GM21528 (cell line): ENCODE results near the gene OBSL1.

ENCODE experiments used
- ATAC-seq: cut with Tn5 transposase; IDR thresholded peaks from one replicate; pipeline ENCODE4 v1.9.1; 2021; ENCODE audit warnings: mild to moderate bottlenecking, moderate library complexity; ENCODE audit not compliant: unreplicated experiment, low FRiP score

The OBSL1 gene

DNA sequence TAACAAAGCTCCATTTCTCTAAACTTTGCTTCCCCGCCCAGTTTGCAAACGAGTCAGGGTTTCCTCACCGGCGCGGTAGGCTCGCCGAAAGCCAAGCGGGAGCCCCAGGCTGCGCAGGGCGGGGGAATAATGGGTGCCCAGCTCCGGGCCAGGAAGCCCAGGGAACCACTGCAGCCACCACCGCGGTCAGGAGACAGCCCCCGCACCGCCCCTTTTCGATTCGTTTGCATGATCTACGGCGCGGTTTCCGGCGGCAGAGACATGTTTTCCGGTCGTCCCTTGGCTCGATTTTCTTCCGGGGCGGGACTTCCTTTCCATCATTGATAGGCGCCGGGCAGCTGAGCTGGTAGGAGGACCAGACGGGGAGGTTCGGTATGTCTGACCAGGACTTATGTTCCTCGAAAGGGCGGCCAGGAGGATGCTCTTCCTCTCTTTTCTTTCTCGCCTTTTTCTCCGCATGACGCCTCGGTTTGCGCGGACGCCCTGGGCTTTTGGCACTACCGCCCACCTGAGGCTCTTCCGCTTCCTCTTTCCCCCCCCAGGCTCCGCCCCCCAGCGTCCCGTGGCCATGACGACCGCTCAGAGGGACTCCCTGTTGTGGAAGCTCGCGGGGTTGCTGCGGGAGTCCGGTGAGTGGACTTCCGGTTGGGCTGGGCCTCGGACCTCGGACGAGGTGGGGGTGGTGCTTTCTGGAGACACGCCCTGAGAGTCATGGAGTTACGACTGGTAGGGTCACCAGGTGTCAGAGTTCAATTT is 26.4 kb upstream of the OBSL1 start, which contains the start of gene STK11IP:
TSS of gene STK11IP (plus strand) at position 306 of the 756 bp plus-strand sequence. CDS start at position 569, 263 bp downstream.
- peak; percentile 96 for ATAC-seq

DNA sequence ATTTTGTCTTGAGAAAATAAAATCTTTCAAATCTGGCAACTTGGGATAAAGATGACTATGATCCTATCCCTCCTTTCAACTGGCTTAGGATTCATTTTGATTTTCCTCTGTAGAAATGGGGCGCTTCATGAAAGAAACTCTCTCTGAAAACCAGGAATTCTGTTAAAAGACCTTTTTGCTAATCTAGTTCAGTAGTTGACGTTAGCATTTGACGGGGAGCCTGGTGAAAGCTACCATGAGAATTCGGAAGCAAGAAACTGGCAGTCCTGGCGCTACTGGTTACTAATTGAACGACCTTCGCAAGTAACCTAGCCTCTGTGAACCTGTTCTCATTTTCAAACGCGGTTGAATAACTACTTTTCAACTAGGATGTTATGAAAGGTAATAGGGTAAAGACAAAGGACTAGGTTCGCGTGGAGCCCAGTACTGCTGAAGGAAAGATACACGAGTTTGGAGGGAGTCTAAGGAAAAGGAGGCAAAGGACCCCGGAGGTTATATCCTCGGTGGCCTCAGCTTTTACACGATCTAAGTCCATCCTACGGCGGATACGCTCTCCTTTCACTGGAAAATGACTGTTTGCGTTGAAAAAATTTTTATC is 25.7 kb upstream of the OBSL1 start:
- peak; percentile 23 for ATAC-seq

DNA sequence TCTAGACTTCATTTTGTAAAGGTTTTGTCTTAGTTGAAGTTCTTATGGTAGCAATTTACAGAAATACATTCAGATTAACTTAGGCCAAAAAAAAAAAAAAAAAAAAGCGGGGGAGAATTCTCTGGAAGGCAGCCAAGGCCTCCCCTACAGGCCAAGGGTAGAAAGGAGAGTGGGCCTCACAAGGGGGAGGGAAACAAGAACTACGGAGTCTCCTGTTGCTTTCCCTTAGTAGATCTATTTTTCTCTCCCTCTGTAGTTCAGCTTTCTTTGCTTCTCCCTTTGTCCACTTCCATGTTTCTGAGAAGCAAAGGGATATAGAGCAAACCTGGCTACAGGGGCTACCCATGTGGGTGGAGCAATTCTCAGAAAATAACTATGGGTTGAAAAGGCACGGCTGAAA is 23.9 kb upstream of the OBSL1 start:
- no peak for ATAC-seq

DNA sequence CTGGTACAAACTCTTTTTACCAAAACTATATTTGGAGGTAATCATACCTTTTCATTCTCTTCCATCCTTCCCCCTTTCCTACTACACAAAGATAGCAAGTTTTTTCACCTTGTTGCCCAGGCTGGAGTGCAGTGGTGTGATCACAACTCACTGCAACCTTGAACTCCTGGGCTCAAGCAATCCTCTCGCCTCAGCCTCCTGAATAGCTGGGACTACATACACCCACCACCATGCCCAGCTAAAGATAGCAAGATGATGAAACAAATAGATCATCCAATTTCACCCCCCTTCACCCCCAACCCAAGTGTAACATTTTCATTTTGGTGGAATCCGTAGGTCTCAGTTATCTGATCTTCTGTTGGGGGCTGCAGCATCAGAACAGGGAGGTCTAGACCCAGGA is 21.8 kb upstream of the OBSL1 start:
- ATAC-seq: no peak

DNA sequence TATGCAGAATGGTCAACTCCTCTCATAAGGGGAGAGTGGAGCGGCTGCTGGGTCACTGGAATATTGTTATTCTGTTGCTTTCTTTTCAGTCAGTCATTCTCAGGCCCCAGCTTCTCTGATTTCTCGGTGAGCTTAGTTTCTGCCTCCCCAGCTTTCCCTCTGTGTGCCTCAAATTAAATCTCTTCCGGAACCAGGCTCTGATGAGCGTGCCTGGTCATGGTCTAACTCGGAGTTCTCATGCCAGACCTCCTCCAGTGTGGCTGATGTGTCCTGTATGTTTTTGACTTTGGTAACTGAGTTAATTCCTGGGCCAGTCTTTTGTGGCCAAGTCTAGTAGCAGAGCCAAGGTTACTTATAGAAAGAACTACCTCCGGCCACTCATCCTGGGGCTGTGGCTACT is 21.4 kb upstream of the OBSL1 start:
- no peak for ATAC-seq

DNA sequence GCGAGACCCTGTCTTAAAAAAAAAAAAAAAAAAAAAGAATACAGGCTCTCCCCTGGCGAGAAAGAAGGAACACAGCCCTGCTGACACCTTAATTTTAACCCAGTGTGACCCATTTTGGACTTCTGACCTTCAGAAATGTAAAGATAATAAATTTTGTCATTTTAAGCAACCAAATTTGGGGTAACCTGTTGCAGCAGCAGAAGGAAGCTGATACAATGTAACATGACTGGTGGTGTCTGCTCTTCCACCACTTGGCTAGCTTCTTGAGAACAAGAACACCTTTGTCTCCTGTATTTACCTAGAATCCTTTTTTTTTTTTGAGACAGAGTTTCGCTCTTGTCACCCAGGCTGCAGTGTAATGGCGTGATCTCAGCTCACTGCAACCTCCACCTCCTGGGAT is 19.8 kb upstream of the OBSL1 start:
- no peak for ATAC-seq

DNA sequence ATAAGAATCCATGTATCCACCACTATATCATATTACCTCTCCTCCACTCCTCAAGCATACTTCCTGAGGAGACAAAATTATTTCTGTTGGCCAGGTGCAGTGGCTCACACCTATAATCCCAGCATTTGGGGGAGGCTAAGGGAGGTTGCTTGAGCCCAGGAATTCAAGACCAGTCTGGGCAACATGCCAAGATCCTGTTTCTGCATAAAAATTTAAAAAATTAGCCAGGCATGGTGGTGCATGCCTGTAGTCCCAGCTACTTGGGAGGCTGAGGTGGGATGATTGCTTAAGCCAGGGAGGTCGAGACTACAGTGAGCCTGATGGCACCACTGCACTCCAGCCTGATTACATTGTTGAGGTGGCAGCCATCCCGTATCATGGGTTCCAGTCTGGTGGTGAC is 10.0 kb upstream of the OBSL1 start:
- ATAC-seq: no peak

DNA sequence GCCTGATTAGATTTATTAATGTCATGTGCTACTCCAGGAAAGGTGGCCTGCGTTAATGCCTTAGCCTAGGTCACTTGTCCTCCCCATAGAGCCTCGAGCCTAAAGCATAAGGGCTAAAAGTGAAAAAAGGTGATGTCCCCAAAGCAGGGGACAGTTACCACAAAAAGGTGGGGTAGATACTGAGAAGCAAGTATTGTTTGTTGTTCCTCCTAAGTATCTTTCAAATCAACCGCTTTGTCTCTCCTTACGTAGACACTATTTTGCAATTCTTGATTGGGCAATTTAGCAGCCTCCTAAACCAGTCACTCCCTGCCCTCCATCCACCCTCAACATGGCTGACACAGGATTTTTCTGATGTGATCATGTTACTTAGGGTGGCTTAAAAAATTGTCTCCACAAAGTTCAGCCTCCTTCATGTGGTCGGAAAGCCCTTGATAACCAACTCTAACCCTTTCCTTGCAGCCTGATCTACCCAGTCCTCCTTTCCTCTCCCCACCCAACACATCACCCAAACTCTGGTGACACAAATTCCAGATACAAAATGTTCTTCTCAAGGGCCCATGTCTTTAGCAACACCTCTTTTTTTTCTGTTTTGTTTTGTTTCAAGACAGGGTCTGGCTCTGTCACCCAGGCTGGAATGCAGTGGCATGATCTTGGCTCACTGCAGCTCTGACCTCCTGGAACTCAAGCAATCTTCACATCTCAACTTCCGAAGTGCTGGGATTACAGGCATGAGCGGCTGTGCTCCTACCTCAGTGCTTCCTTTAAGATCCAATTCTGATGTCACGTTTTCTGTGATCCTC is 7.7 kb upstream of the OBSL1 start:
- ATAC-seq: no peak

DNA sequence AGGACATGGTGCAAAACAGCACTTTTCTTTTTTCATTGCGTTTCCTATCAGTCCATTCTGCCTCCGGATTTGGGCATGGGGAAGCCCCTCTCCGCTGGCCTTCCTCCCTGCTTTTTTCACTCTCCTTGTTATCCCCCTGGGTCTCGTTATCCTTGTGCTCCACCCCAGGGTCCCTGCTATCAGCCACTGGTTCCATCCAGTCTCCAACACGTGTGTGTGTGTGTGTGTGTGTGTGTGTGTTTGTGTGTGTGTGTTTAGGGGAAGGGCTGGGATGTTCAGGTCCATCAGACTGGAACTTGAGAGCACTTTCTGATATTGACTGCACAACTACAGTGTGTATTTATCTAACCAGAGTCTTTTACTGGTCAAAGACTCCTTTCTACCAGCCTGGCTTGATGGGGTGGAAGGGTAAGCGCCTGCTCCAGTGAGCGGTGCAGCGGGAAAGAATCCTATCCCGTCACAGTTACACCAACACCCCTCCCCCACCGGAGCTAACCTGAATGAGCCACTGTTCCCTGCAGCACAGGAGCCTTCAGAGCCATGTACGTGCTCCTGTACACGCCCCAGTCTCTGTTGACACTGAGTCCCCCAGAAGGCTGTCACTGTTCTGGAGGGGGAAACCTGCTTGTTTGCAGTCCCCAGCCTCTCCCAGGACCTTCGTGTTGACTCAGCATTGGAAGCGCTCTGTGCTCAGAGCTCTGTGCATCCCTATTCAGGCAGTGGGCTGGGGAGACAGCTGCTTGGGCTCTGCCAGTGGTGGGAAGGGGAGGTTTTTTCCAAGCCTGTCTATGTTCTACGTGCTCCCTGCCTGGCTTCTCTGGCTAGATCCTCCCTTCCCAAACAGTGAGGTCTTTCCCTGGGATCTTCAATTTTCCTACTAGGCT is 5.4 kb upstream of the OBSL1 start:
- ATAC-seq: no peak

DNA sequence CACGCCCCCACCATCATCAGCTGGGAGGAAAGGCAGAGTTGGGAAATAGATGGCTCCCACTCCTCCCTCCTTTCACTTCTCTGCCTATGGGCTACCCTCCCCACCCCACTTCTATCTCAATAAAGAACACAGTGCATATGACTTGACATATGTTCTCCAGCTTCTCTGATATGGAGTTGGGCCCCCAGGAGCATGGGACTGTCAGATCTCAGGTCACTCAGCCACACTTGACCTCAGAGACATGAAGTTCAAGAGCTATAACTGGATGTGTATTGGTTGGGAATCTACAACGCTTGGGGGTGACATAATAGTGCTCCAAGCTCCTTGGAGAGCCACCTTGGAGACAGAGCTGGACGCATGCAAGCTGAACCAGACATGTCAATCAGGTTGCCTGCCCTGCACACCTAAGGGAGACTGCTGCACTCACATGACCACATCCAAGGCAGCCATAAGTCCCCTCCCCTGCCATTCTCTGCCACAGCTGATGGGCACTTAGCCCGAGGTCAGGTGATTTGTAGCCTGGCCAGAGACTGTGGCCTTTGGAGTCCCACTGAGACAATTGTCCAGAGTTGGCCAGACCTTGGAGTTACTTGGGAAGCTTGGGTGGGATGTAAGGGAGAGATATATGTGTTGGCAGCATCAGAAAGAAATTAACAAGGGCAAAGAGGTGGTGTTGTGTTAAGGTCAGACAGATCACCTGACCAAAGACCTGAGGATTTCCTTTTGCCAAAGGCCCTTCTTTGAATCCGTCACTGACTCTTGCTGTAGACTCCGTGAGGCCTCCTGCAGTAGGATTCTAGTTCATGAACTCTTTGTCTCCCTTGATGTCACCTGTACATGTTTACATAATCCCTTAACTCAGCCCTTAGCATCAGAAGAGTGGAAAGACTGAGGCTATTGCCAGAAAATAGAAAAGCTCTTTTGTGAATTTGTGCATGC is 4.5 kb upstream of the OBSL1 start:
- no peak for ATAC-seq

DNA sequence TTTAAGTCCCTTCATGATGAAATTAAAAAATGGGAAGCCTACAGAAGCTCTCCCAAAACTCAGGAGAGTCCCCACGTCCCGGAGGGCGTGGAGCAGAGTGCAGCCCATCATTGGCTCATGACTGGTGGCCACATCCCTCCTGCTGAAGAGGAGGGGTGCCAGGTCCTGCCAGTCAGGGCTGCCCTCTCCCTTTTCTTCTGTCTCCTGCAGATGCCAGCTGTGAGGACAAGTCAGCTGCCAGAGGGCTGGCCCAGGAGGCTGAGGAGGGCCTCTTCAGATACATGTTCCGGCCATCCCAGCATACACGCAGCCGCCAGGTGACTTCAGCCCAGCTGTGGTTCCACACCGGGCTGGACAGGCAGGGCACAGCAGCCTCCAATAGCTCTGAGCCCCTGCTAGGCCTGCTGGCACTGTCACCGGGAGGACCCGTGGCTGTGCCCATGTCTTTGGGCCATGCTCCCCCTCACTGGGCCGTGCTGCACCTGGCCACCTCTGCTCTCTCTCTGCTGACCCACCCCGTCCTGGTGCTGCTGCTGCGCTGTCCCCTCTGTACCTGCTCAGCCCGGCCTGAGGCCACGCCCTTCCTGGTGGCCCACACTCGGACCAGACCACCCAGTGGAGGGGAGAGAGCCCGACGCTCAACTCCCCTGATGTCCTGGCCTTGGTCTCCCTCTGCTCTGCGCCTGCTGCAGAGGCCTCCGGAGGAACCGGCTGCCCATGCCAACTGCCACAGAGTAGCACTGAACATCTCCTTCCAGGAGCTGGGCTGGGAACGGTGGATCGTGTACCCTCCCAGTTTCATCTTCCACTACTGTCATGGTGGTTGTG is 3.4 kb upstream of the OBSL1 start:
- ATAC-seq: no peak

DNA sequence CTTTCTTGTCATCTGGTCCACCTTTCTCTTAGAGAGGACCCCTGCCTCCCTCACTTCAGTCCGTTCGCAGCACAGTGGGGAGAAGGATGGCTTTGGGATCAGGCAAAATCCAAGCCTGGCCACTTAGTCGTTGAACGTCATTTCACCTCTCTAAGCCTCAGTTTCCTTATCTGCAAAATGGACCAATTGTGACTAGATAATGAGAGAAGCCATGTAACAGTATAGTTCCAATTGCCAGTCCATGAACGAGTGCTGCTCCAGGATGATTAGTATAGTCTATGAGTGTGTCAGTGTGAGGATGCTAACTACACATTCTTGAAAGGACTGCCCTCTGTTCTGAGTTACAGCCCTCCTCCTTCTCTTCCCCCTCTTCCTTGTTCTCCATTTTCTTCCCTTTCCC is 1.8 kb upstream of the OBSL1 start:
- no peak for ATAC-seq

DNA sequence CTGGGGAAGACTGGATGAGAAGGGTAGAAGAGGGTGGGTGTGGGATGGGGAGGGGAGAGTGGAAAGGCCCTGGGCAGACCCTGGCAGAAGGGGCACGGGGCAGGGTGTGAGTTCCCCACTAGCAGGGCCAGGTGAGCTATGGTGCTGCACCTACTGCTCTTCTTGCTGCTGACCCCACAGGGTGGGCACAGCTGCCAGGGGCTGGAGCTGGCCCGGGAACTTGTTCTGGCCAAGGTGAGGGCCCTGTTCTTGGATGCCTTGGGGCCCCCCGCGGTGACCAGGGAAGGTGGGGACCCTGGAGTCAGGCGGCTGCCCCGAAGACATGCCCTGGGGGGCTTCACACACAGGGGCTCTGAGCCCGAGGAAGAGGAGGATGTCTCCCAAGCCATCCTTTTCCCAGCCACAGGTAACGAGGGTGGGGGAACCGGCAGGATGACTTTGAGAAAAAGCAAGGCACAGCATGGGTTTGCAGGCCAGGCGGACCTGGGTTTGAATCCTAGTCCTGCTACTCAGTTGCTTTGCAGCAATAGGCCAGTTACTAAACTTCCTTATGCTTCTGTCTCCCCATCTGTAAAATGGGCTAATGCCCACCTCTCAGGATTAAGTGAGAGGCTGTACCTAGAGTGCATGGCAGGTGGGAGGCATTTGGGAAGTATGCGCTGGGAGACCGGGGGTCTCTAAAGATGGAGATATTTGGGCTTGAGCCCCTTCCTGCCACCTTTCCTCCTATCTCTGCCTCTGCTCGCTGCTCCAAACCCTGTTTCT is 1.1 kb upstream of the OBSL1 start, which contains the start of gene INHA:
TSS of gene INHA (plus strand) at position 74 of the 765 bp plus-strand sequence. CDS start at position 139, 65 bp downstream.
- no peak for ATAC-seq

DNA sequence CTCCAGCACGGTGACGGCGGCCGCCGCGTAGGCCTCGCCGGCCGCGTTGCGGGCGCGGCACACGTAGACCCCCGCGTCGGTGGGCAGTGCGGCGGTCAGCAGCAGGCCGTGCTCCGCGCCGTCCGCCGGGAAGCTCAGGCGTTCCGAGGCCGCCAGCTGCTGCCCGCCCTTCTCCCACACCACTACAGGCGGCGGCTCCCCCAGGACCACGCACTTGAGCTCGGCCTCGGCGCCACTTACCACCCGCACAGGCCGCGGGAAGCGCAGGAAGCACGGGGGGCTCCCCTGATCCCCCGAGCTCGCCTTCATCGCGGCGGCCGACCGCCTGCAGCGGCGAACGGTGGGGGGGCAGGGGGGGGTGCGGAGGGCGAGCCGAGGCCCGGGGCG is 422 bp downstream of the OBSL1 start:
- ATAC-seq: no peak

DNA sequence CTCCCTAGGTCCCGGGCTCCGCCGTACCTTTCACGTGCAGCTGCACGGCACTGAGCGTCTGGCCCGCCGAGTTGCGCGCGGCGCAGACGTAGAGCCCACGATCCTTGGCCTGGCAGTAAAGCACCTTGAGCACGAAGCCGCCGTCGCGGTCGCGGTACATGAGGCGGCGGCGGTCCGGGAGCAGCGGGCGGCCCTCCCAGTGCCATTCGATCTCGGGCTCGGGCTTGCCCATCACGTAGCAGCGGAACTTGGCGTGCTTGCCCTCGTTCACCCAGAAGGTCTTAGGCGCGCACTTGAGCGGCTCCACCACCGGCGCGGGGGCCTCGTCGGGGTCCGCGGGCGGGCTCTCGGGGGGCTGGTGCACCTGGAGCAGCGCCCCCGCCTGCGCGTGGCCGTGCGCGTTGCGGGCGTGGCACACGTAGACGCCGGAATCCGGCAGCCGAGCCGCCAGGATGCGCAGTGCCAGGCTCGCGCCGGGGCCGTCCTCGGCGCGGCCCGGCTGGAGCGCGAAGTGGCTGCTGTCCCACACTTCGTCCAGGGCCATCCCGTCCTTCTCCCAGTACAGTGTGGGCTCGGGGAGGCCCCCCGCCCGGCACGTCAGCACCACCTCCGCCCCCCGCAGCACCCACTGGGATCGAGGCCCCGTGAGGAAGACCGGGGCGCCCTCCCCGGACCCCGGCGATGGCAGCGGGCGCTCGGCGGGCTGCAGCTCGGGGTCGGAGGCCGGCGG is 980 bp downstream of the OBSL1 start:
- ATAC-seq: no peak

DNA sequence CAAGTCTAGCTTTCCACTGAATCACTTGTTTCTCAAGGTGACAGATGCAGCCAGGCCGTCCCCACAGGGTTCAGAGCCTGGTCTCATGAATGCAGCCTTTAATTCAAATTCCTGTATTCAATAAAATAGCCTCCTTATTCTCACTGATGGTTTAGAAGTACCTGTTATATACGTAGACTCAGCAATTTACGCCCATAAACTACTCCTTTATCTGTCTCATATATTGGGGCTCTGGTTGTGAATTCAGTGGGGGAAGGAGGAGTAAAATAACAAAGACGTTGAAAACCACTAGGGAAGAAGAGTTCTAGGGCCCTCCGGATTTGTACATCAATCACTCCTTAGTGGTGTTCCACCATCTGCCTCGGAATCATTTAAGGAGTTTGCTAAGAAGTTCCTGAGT is 1.7 kb downstream of the OBSL1 start:
- no peak for ATAC-seq

DNA sequence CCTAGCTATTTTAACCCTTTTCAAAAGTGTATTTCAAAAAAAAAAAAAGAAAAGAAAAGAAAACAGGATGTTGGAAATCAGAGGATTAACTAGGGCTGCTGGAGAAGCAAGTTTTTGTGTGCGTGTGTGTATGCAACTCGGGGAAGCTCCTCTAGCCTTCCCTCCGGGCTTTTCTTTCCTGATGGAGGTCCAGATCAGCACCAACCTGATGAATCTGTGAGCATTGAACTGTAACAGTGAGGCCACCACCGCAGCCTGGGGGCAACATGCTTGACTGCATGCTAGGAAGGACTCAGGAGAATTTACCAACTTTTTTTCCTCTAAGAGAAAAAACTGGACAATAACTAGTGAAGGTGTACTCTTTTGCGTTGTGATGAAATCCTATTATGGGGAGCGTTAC is 2.3 kb downstream of the OBSL1 start:
- no peak for ATAC-seq
